GM18505 (cell line): ENCODE data around the gene UTP14C.
"Not testable (repeated sequence)": the region's sequence is repeated elsewhere in the genome, so short reads cannot be mapped to it uniquely, and the experiment has no call there.

Experiments
- ATAC-seq: cut with Tn5 transposase; IDR thresholded peaks from one replicate; pipeline ENCODE4 v1.9.1; 2021; ENCODE audit not compliant: unreplicated experiment
- POLR2A ChIP-seq: IDR thresholded peaks from 4 replicates; pipeline ENCODE4 v1.6.1; 2011; ENCODE audit warnings: borderline replicate concordance; ENCODE audit not compliant: insufficient read depth, insufficient read length; ENCODE audit errors: extremely low read depth

Gene UTP14C

GRCh38 chr13:52024481-52024880, at the start of gene UTP14C:
TSS of gene UTP14C (plus strand) at chr13:52024691. CDS start at chr13:52028805, 4,114 bp downstream.
- no peak for TF ChIP-seq POLR2A
- no peak for ATAC-seq

- no peak for TF ChIP-seq POLR2A
- no peak for ATAC-seq
These were observed 48.1 kb upstream of the UTP14C start for GRCh38 chr13:51976423-51976822.

- no peak for TF ChIP-seq POLR2A
- no peak for ATAC-seq
These were observed 47.6 kb upstream of the UTP14C start for GRCh38 chr13:51976890-51977289.

GRCh38 chr13:51977625-51978024, 46.9 kb upstream of the UTP14C start:
- no peak for ATAC-seq
- no peak for TF ChIP-seq POLR2A

- TF ChIP-seq POLR2A, result no peak
These were observed 45.5 kb upstream of the UTP14C start for GRCh38 chr13:51978796-51979556.

GRCh38 chr13:51980908-51981307, 43.6 kb upstream of the UTP14C start:
- no peak for ATAC-seq
- TF ChIP-seq POLR2A, result no peak

More at GRCh38 chr13:51978796-51979556, 45.5 kb upstream of the UTP14C start:
- no peak for ATAC-seq

GRCh38 chr13:51981355-51981754, 43.1 kb upstream of the UTP14C start:
- ATAC-seq, result no peak
- no peak for TF ChIP-seq POLR2A

- ATAC-seq, result not testable (repeated sequence)
These were observed 41.2 kb upstream of the UTP14C start for GRCh38 chr13:51983292-51983691.

GRCh38 chr13:51984904-51985303, 39.6 kb upstream of the UTP14C start:
- not testable (repeated sequence) for ATAC-seq

- no peak for TF ChIP-seq POLR2A
- no peak for ATAC-seq
These were observed 35.4 kb upstream of the UTP14C start for GRCh38 chr13:51988988-51989618.

GRCh38 chr13:51993713-51994112, 30.8 kb upstream of the UTP14C start:
- TF ChIP-seq POLR2A, result no peak
- no peak for ATAC-seq

GRCh38 chr13:51995677-51996551, 28.6 kb upstream of the UTP14C start:
- no peak for TF ChIP-seq POLR2A
- ATAC-seq, result no peak

GRCh38 chr13:51996641-51997040, 27.9 kb upstream of the UTP14C start:
- no peak for TF ChIP-seq POLR2A
- ATAC-seq, result no peak
